ENCODE measurements around the gene MUC5AC. TPM values are rescaled to one million over a fixed set of nuclear protein-coding genes. Genes with fewer than 3 reads are reported as not detected.
"Not testable (repeated sequence)": the region's sequence is repeated elsewhere in the genome, so short reads cannot be mapped to it uniquely, and the experiment has no call there.

MUC5AC gene
- total RNA-seq, 4 donors from 2014 or later = not detected

GRCh38 chr11:1208144-1208393 is 50.3 kb downstream of the MUC5AC start:
- Histone ChIP-seq H3K4me1 (no peaks in the 10 kb centered on the region), H3K27me3 (no peaks in the 10 kb centered on the region), H3K36me3 (no peaks in the 10 kb centered on the region), H3K27ac (no peak overlapping the region), H3K9me3 (no peaks in the 10 kb centered on the region), H3K4me3 (replicated peaks in 1 of 3) (no peak overlapping the region)
- intact Hi-C loops (cut with DNase I) = no loop called here
- peak in 1 of 2 donors; percentile 0 for DNase-seq
- 81 to 100% methylated on average over 1 to 6 of the region's 6 CpGs for WGBS, 2 donors
- TF ChIP-seq CTCF (IDR thresholded peaks at IDR 0.05) (no peak), POLR2A (IDR thresholded peaks at IDR 0.05) (no peak)

GRCh38 chr11:1208394-1209261 is 50.9 kb downstream of the MUC5AC start:
- Histone ChIP-seq H3K27ac (no peak overlapping the region), H3K36me3 (no peaks in the 10 kb centered on the region), H3K9me3 (no peaks in the 10 kb centered on the region), H3K27me3 (no peaks in the 10 kb centered on the region), H3K4me3 (replicated peaks in 1 of 3) (no peak overlapping the region), H3K4me1 (no peaks in the 10 kb centered on the region)
- WGBS, 2 donors = 89 to 94% methylated on average over 21 to 33 of the region's 39 CpGs
- TF ChIP-seq CTCF (IDR thresholded peaks at IDR 0.05) = no peak
- TF ChIP-seq POLR2A (IDR thresholded peaks at IDR 0.05) = no peak
- DNase-seq = peak in 1 of 2 donors; percentile 1
- intact Hi-C loops (cut with DNase I) = no loop called here

- TF ChIP-seq POLR2A (IDR thresholded peaks at IDR 0.05) (no peak), CTCF (IDR thresholded peaks at IDR 0.05) (no peak)
- no peaks in the 10 kb centered on the region for H3K9me3 ChIP-seq
- no peaks in the 10 kb centered on the region for H3K27me3 ChIP-seq
- no peaks in the 10 kb centered on the region for H3K4me1 ChIP-seq
- intact Hi-C loops (cut with DNase I) = no loop called here
- no peaks in the 10 kb centered on the region for H3K36me3 ChIP-seq
- H3K4me3 ChIP-seq (replicated peaks in 1 of 3) = no peak overlapping the region
- DNase-seq = peak in 1 of 2 donors; percentile 0
- WGBS, 2 donors = 87 to 91% methylated on average over 17 of the region's 17 CpGs
- no peak overlapping the region for H3K27ac ChIP-seq
These were observed 51.8 kb downstream of the MUC5AC start for GRCh38 chr11:1209371-1210057.

DNA sequence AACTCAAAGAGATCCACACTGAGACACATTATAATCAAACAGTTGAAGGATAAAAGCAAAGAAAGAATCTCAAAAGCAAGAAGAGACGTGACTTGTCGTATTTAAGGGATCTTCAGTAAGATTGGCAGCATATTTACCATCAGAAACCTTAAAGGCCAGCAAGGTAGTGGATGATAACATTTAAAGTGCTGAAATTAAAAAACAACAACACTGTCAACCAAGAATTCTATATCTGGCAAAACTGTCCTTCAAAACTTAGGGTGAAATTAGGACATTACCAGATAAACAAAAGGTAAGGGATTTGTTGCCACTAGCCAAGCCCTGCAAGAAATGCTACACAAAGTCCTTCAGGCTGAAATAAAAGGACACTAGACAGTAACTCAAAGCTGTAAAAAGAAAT is 54.1 kb downstream of the MUC5AC start:
- H3K36me3 ChIP-seq = no peaks in the 10 kb centered on the region
- H3K27ac ChIP-seq = no peak overlapping the region
- no peaks in the 10 kb centered on the region for H3K27me3 ChIP-seq
- H3K4me3 ChIP-seq (replicated peaks in 1 of 3) = no peak overlapping the region
- H3K9me3 ChIP-seq = no peaks in the 10 kb centered on the region
- DNase-seq = no peak
- 78 to 82% methylated on average over 2 of the region's 2 CpGs for WGBS, 2 donors
- TF ChIP-seq CTCF (IDR thresholded peaks at IDR 0.05) = no peak
- TF ChIP-seq POLR2A (IDR thresholded peaks at IDR 0.05) = no peak
- H3K4me1 ChIP-seq = no peaks in the 10 kb centered on the region
- intact Hi-C loops (cut with DNase I) = no loop called here

DNA sequence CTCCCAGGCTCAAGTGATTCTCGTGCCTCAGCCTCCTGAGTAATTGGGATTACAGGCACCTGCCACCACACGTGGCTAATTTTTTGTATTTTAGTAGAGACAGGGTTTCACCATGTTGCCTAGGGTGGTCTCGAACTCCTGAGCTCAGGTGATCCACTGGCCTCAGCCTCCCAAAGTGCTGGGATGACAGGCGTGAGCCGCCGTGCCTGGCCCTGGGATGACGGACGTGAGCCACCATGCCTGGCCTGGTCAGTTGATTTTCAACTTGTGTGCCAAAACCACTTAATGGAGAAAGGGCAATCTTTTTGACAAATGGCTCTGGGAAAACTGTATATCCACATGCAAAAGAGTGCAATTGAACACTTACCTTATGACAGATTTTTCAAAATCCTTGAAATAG is 58.1 kb downstream of the MUC5AC start:
- peaks cover 0 to 11% of the 10 kb centered on the region in 2 donors for H3K4me1 ChIP-seq
- H3K36me3 ChIP-seq; H3K4me3 ChIP-seq (replicated peaks in 1 of 3); H3K27ac ChIP-seq; H3K9me3 ChIP-seq; intact Hi-C loops (cut with DNase I); DNase-seq; H3K27me3 ChIP-seq: not testable (repeated sequence)
- WGBS, 2 donors = 88% methylated on average over 8 of the region's 8 CpGs
